Fibroblast of skin of left biceps (primary cell): ENCODE data around the gene ZNF419.

Source experiments
- DNase-seq, 2 experiments: peaks; one replicate each; pipeline ENCODE4 v3.0.0-alpha.2; 2013; ENCODE audit warnings: low read depth in 2 of 2

The ZNF419 gene

GRCh38 chr19:57527136-57527881 is 39.8 kb downstream of the ZNF419 start, which contains the start of gene ZNF549:
TSS of gene ZNF549 (plus strand) at chr19:57527356. CDS start at chr19:57527574, 218 bp downstream.
- peak; percentile 71 to 76 for DNase-seq

- no peak for DNase-seq
Measured at GRCh38 chr19:57537953-57538547, 50.5 kb downstream of the ZNF419 start.
